Stomach (tissue), 9 donors: Measurements from ENCODE around the gene UMAD1. TPM values are rescaled to one million over a fixed set of nuclear protein-coding genes. Genes with fewer than 3 reads are reported as not detected.

Experiments
- DNase-seq, 2 donors: peaks; one replicate each; pipeline versions ENCODE4 v3.0.0 to v3.0.0-alpha.2; 2013 to 2019
- H3K27ac ChIP-seq, 5 donors: fragments of 200-600 bp in 4 of 5; sonication (generic) in 4 of 5; one replicate each; pipeline ENCODE4 v1.5.1; 2013 to 2019; ENCODE audit warnings: mild to moderate bottlenecking in 1 of 5, moderate library complexity in 1 of 5
- H3K27me3 ChIP-seq, 3 donors: fragments of 200-600 bp; sonication (generic); one replicate each; pipeline ENCODE4 v1.5.1; 2017 to 2019; ENCODE audit warnings: mixed run types in 1 of 3
- H3K36me3 ChIP-seq, 4 donors: fragments of 200-600 bp; sonication (generic); 1 replicate in 3 of 4; 2 replicates in 1 of 4; pipeline ENCODE4 v1.5.1; 2016 to 2019
- H3K4me1 ChIP-seq, 4 donors: fragments of 200-600 bp; sonication (generic); one replicate each; pipeline ENCODE4 v1.5.1; 2016 to 2019
- H3K4me3 ChIP-seq, 4 donors: fragments of 200-600 bp; sonication (generic) in 3 of 4; one replicate each; pipeline ENCODE4 v1.5.1; 2016 to 2019; ENCODE audit warnings: mild to moderate bottlenecking in 1 of 4
- H3K9me3 ChIP-seq, 4 donors: fragments of 200-600 bp; sonication (generic); one replicate each; pipeline ENCODE4 v1.5.1; 2016 to 2019
- EP300 ChIP-seq: sonication (generic); formaldehyde crosslinking; IDR thresholded peaks from one replicate; pipeline ENCODE4 v1.6.1; 2017; ENCODE audit warnings: antibody characterized with exemption
- POLR2A ChIP-seq, 4 donors: fragments of 450-650 bp; IDR thresholded peaks; one replicate each; pipeline ENCODE4 v1.6.1; 2016; ENCODE audit warnings: antibody characterized with exemption in 4 of 4, control low read depth in 2 of 4, mild to moderate bottlenecking in 1 of 4, moderate library complexity in 1 of 4
- POLR2AphosphoS5 ChIP-seq, 3 donors: sonication (generic); formaldehyde crosslinking; IDR thresholded peaks; one replicate each; pipeline ENCODE4 v1.6.1; 2016; ENCODE audit warnings: antibody characterized with exemption in 3 of 3
- WGBS, 5 donors: extraction: QIAGEN DNeasy Blood & Tissue Kit in 3 of 5; methylation state at CpG; one replicate each; pipeline versions ENCODE4 v1.1.5 to v1.1.7; 2013 to 2018; 5-methylcytosine and 5-hydroxymethylcytosine counted together
- intact Hi-C: fragments of 100-400 bp; cut with DNase I; formaldehyde crosslinking; loops from one replicate; pipeline ENCODE4 v1.15.1; 2023; ENCODE audit warnings: low total_unique reads
- polyA plus RNA-seq, 3 donors: library from polyadenylated mRNA; stranded (reverse); fragments of 200-250 nt; gene quantifications; one replicate each; pipeline ENCODE4 v1.2.3, GENCODE V29; 2013
- total RNA-seq, 5 donors: library from RNA; depleted of rRNA; stranded (reverse); fragments of >200 nt; gene quantifications; one replicate each; pipeline versions ENCODE4 v1.1.0 to v1.2.3, GENCODE V29; 2014 to 2016
- TF ChIP-seq, protein P1 (sequence below), 7 experiments: fragments of 450-650 bp in 4 of 7; fragments of 200-600 bp in 3 of 7; sonication (generic) in 3 of 7; IDR thresholded peaks; one replicate each; pipeline ENCODE4 v1.5.1; 2016 to 2019; ENCODE audit warnings: antibody characterized with exemption in 7 of 7, control low read depth in 2 of 7, mild to moderate bottlenecking in 1 of 7
- donor health status: healthy with polysubstance abuse.
- donor health status: Bipolar disorder and iron deficiency.
- donor health status: healthy.

The UMAD1 gene
- total and polyA plus RNA-seq, 8 donors: 7.8 to 175 (median 30.1) TPM

DNA sequence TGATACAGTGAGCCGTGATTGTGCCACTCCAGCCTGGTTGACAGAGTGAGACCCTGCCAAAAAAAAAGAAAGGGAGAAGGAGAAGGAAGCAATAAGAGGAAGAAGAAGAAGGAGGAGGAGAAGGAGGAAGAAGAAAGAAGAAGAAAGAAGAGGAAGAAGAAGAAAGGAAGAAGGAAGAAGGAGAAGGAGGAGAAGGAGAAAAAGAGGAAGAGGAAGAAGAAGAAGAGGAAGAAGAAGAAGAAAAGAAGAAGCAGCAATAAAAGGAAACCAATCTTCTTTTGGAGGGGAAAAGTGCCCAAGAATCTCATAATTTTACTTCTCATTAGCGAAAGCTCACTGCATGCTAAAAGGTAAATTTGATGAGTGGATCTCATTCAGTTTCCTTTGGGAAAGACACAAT is 242.3 kb downstream of the UMAD1 start:
- H3K27ac ChIP-seq: no peak overlapping the region
- intact Hi-C loops: no loop called here
- H3K4me3 ChIP-seq: no peak overlapping the region
- DNase-seq: no peak
- H3K27me3 ChIP-seq: no peaks in the 10 kb centered on the region
- no peaks in the 10 kb centered on the region for H3K4me1 ChIP-seq
- peaks cover 0 to 4% (median 0%) of the 10 kb centered on the region in 4 donors for H3K36me3 ChIP-seq
- no peaks in the 10 kb centered on the region for H3K9me3 ChIP-seq
- 90 to 98% (median 94%) methylated on average over 2 of the region's 2 CpGs for WGBS, 5 donors
- TF ChIP-seq POLR2AphosphoS5 (IDR thresholded peaks at IDR 0.05) (no peak), POLR2A (IDR thresholded peaks at IDR 0.05) (no peak), EP300 (no peak)
- TF ChIP-seq, protein P1, sequence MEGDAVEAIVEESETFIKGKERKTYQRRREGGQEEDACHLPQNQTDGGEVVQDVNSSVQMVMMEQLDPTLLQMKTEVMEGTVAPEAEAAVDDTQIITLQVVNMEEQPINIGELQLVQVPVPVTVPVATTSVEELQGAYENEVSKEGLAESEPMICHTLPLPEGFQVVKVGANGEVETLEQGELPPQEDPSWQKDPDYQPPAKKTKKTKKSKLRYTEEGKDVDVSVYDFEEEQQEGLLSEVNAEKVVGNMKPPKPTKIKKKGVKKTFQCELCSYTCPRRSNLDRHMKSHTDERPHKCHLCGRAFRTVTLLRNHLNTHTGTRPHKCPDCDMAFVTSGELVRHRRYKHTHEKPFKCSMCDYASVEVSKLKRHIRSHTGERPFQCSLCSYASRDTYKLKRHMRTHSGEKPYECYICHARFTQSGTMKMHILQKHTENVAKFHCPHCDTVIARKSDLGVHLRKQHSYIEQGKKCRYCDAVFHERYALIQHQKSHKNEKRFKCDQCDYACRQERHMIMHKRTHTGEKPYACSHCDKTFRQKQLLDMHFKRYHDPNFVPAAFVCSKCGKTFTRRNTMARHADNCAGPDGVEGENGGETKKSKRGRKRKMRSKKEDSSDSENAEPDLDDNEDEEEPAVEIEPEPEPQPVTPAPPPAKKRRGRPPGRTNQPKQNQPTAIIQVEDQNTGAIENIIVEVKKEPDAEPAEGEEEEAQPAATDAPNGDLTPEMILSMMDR (IDR thresholded peaks at IDR 0.05): no peak

DNA sequence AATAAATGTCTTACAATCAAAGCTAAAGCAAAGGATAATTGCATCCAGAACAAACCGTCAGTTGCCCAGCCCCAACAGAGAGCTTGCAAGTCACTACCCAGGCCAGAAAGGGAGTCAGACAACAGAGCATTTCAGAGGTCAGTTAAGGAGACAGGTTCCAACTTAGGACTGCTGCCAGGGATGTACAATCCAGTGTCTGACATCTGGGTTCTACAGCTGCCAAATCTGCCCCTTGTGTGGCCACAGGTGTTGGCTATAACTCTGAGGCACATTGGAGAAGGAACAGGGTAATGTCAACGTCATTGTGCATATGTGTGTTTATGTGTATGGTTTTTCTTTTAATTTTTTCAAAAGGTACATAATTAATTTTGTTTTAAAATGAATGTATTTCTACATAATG is 242.8 kb downstream of the UMAD1 start:
- Histone ChIP-seq H3K36me3 (peaks cover 0 to 4% (median 0%) of the 10 kb centered on the region in 4 donors), H3K27ac (no peak overlapping the region), H3K4me1 (no peaks in the 10 kb centered on the region), H3K4me3 (no peak overlapping the region), H3K9me3 (no peaks in the 10 kb centered on the region), H3K27me3 (no peaks in the 10 kb centered on the region)
- TF ChIP-seq, protein P1 (IDR thresholded peaks at IDR 0.05): no peak
- TF ChIP-seq EP300: no peak
- no peak for TF ChIP-seq POLR2A (IDR thresholded peaks at IDR 0.05)
- no peak for TF ChIP-seq POLR2AphosphoS5 (IDR thresholded peaks at IDR 0.05)
- DNase-seq: no peak
- WGBS, 5 donors: 78 to 96% (median 94%) methylated on average over 2 of the region's 2 CpGs
- intact Hi-C loops: no loop called here

DNA sequence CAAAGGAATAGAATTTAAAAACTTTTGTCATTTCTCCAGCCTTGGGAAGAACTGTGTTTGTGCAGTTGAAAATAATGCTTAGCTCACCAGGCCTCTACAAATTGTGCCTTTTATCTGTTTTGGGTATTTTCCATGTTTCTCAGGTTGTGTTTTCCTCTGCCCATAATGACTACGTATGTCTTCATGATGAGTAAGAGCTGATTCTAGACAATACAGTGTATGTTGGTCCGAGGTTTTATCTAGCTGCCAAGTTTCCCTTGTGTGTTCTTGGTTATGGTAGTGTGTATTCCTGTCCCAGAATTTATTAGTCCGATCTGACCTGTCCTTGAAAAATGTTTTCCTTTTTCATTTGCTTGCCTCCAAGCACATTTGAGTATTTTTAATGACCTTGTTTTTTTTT is 244.3 kb downstream of the UMAD1 start:
- peaks cover 0 to 9% (median 0%) of the 10 kb centered on the region in 4 donors for H3K36me3 ChIP-seq
- intact Hi-C loops: no loop called here
- no peak overlapping the region for H3K4me3 ChIP-seq
- H3K9me3 ChIP-seq: no peaks in the 10 kb centered on the region
- WGBS, 5 donors: 50 to 76% (median 60%) methylated on average over 3 of the region's 3 CpGs
- H3K27me3 ChIP-seq: no peaks in the 10 kb centered on the region
- TF ChIP-seq POLR2A (IDR thresholded peaks at IDR 0.05) (no peak), POLR2AphosphoS5 (IDR thresholded peaks at IDR 0.05) (no peak), EP300 (no peak)
- TF ChIP-seq, protein P1 (IDR thresholded peaks at IDR 0.05): no peak
- no peaks in the 10 kb centered on the region for H3K4me1 ChIP-seq
- H3K27ac ChIP-seq: no peak overlapping the region
- DNase-seq: no peak

DNA sequence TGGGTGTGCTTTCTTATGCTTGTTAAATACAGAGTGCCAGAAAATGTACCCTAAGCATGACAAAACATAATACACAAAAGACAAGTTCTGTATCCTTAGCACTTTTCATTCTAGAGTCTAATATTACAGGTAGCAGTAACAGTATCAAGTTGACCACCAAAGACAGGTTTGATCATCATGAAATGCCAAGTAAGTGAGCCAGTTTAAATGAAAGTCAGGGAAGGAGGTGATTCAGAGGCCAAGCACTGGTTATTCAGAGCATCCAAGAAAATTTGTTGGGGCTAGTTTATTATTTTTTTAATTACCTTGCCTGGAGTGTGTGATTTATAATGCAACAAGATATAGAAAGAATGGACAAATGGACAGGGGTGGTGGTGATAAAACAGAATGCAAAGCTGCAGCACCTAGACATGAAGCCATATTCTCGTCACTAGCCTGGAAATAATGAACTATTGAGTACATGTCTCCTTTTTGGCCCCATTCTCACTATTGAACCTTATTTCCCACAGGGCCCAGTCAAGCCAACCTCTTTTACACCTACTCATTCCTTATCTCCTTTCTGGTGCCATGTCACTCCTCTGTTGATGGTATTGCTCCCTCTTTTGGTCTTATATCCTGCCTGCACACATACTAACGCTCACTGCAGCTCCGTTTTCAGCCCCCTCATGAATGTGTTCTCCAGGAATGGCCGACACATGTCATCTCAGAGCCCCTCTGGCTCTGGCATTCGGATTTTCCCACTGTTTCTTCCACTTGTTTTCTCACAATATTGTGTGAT is 249.4 kb downstream of the UMAD1 start:
- DNase-seq: no peak
- H3K9me3 ChIP-seq: no peaks in the 10 kb centered on the region
- WGBS, 5 donors: 96 to 99% (median 98%) methylated on average over 5 of the region's 5 CpGs
- H3K27me3 ChIP-seq: no peaks in the 10 kb centered on the region
- TF ChIP-seq POLR2A (IDR thresholded peaks at IDR 0.05) (no peak), EP300 (no peak), POLR2AphosphoS5 (IDR thresholded peaks at IDR 0.05) (no peak)
- TF ChIP-seq, protein P1 (IDR thresholded peaks at IDR 0.05): no peak
- intact Hi-C loops: no loop called here
- peaks cover 0 to 10% (median 3%) of the 10 kb centered on the region in 4 donors for H3K36me3 ChIP-seq
- no peak overlapping the region for H3K27ac ChIP-seq
- no peak overlapping the region for H3K4me3 ChIP-seq
- no peaks in the 10 kb centered on the region for H3K4me1 ChIP-seq
